WERI-Rb-1 (cell line): ENCODE results near the gene VIL1.

Experiments
- DNase-seq: peaks from one replicate; pipeline ENCODE4 v3.0.0-alpha.2; 2020
- H3K27ac ChIP-seq: fragments of 250-450 bp; sonication (Bioruptor Pico); 2 replicates; pipeline ENCODE4 v1.5.1; 2020; ENCODE audit warnings: mild to moderate bottlenecking, moderate library complexity
- H3K27me3 ChIP-seq: fragments of 250-450 bp; sonication (Bioruptor Pico); 2 replicates; pipeline ENCODE4 v1.5.1; 2021; ENCODE audit warnings: mild to moderate bottlenecking, low read depth, moderate library complexity; ENCODE audit not compliant: insufficient read depth, severe bottlenecking
- H3K36me3 ChIP-seq: fragments of 250-450 bp; sonication (Bioruptor Pico); 2 replicates; pipeline ENCODE4 v1.5.1; 2020; ENCODE audit warnings: mild to moderate bottlenecking, moderate library complexity
- H3K4me3 ChIP-seq: 2 replicates; pipeline ENCODE4 v1.5.1; 2011; ENCODE audit warnings: low read depth, mild to moderate bottlenecking, control low read depth, low read length
- H3K9me3 ChIP-seq: fragments of 250-450 bp; sonication (Bioruptor Pico); 2 replicates; pipeline ENCODE4 v1.5.1; 2021; ENCODE audit warnings: mild to moderate bottlenecking, moderate library complexity; ENCODE audit not compliant: severe bottlenecking
- CTCF ChIP-seq: IDR thresholded peaks from 2 replicates; pipeline ENCODE4 v1.5.1; 2011; ENCODE audit warnings: low read depth, mild to moderate bottlenecking, control low read depth, inconsistent platforms, low read length

Gene VIL1

DNA sequence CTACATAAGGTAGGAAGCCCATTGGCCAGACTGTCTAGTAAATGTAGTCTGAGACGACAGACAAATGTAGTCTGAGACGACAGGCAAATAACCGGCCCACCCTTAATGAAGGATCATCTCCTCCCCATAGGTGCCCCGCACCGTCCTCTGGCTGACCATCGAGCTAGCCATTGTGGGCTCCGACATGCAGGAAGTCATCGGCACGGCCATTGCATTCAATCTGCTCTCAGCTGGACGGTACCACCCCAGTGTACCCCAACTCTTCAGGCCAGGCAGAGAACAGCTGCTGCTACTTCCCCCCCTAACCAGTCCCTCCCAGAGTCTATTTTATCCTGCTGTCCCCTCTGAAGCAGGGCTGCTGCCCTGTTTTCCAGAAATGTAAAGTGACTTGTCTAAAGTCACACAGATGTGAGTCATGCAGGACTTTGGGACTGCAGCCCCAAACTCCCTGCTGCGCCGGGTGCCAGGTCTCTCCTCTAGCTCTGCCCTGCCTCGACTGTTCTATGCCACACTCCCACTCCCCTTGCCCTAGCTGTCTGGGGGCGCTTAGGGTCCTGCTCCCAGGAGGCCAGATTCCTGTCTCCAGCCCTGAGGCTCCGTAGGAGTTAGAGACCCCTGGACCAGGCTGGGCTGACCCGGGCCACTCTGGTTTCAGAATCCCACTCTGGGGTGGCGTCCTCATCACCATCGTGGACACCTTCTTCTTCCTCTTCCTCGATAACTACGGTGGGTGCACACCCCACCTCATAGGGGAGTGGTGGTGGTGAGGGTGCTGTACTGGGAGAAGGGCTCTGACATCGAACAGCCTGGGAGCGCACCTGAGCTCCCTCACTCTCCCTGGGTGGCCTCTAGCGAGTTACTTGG is 32.2 kb upstream of the VIL1 start:
- DNase-seq = no peak
- Histone ChIP-seq H3K4me3 (no peak overlapping the region), H3K9me3 (no peaks in the 10 kb centered on the region), H3K27ac (no peak overlapping the region), H3K27me3 (no peaks in the 10 kb centered on the region), H3K36me3 (no peaks in the 10 kb centered on the region)
- no peak for TF ChIP-seq CTCF

DNA sequence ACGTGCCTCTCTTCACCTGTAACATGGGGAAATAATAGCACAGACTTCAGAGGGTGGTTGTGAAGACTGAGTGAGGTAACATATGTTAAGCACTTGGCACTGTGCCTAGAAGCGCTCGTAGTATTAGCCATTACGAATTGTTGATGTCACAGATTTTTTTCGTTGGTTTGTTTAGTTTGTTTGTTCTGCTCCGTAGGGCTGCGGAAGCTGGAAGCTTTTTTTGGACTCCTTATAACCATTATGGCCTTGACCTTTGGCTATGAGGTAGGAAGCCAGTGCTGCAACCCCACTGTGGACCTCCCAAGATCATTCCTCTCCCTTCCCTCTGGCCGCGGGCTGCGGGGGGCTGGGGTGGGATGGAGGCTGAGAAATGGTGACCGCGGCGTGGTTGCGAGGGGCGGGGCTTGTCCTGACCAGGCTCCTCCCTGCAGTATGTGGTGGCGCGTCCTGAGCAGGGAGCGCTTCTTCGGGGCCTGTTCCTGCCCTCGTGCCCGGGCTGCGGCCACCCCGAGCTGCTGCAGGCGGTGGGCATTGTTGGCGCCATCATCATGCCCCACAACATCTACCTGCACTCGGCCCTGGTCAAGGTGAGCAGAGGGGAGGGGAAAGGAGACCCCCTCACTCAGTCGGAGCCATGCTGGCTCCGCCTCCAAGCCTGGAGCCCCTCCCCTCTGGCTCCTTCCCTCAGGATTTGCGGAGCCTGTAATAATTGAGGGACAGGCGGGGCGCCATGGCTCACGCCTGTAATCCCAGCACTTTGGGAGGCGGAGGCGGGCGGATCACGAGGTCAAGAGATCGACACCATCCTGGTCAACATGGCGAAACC is 31.3 kb upstream of the VIL1 start:
- no peak for TF ChIP-seq CTCF
- Histone ChIP-seq H3K27me3 (no peaks in the 10 kb centered on the region), H3K27ac (no peak overlapping the region), H3K4me3 (no peak overlapping the region), H3K36me3 (no peaks in the 10 kb centered on the region), H3K9me3 (no peaks in the 10 kb centered on the region)
- no peak for DNase-seq

DNA sequence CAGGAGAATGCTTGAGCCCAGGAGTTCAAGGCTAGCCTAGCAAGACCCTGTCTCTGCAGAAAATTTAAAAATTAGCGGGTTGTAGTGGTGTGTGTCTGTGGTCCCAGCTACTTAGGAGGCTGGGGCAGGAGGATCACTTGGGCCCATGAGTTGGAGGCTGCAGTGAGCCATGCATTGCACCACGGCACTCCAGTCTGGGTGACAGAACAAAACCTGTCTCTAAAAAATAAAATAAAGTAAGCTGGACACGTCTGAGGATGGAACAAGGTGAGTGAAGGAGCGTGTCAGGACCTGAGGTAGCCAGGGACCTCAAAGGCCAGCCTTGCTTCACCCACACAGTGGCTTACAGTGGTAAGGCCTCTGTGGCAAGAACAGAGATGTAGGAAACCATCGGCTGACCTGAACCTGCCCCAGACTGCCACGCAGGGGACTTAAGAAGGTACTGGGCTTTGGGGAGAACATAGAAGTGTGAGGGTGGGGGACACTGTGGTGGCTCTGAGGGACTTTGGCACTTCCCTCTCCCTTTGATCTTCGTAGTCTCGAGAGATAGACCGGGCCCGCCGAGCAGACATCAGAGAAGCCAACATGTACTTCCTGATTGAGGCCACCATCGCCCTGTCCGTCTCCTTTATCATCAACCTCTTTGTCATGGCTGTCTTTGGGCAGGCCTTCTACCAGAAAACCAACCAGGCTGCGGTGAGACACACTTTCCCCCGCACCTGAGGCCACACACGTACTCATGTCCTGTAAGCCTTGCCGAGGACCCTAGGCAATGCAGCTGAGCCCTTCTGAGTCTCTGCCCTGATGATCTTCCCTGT is 29.4 kb upstream of the VIL1 start:
- DNase-seq = no peak
- H3K27ac ChIP-seq = no peak overlapping the region
- no peaks in the 10 kb centered on the region for H3K9me3 ChIP-seq
- H3K36me3 ChIP-seq = no peaks in the 10 kb centered on the region
- H3K27me3 ChIP-seq = no peaks in the 10 kb centered on the region
- no peak for TF ChIP-seq CTCF
- no peak overlapping the region for H3K4me3 ChIP-seq

GRCh38 chr2:218391202-218391601 is 27.7 kb upstream of the VIL1 start:
- DNase-seq = no peak
- Histone ChIP-seq H3K4me3 (no peak overlapping the region), H3K27me3 (no peaks in the 10 kb centered on the region), H3K9me3 (no peaks in the 10 kb centered on the region), H3K36me3 (no peaks in the 10 kb centered on the region), H3K27ac (no peak overlapping the region)
- TF ChIP-seq CTCF = no peak

DNA sequence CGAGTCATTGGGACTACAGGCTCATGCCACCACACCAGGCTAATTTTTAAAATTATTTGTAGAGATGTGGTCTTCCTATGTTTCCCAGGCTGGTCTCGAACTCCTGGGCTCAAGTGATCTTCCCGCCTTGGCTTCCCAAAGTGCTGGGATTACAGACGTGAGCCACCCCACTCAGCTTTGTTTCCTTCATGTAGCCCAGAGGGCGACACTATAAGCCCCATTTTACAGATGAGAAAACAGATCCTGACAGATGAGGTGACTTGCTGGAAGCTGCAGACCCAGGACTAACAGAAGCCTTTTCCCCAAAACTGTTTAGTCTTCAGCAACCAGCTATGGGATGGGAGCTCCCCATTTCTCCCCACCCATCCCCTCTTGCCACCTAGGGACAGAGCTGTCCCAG is 26.5 kb upstream of the VIL1 start:
- DNase-seq = no peak
- no peak overlapping the region for H3K4me3 ChIP-seq
- H3K36me3 ChIP-seq = no peaks in the 10 kb centered on the region
- TF ChIP-seq CTCF = no peak
- H3K27me3 ChIP-seq = no peaks in the 10 kb centered on the region
- no peaks in the 10 kb centered on the region for H3K9me3 ChIP-seq
- H3K27ac ChIP-seq = no peak overlapping the region
